ENCODE results near the gene RHOD.

DNA sequence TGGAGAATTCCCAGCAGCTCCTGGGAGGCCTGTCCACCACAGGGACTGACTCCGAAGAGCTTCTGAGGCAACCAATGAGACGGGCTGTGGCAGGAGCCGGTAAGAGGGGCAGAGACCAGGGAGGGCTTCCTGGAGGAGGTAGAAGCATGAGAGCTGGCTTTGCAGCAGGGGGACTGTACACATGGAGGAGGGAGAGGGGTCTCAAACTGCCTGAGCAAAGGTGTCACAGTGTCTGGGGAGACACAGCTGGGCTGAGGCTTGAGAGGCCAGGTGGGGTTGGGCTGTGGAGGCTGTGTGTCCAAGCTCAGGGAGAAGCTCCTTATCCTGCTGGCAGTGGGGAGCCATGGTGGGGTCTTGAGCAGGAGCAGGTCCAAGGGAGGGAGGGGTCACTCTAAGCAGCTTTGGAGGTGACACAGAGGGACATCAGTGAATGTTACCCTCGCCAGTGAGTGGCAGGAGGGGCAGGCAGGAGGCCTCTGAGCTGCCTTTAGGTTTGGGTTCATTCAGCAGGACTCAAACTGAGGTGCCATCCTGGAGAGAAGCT is 4.6 kb upstream of the RHOD start:
- TF ChIP-seq, protein P1, sequence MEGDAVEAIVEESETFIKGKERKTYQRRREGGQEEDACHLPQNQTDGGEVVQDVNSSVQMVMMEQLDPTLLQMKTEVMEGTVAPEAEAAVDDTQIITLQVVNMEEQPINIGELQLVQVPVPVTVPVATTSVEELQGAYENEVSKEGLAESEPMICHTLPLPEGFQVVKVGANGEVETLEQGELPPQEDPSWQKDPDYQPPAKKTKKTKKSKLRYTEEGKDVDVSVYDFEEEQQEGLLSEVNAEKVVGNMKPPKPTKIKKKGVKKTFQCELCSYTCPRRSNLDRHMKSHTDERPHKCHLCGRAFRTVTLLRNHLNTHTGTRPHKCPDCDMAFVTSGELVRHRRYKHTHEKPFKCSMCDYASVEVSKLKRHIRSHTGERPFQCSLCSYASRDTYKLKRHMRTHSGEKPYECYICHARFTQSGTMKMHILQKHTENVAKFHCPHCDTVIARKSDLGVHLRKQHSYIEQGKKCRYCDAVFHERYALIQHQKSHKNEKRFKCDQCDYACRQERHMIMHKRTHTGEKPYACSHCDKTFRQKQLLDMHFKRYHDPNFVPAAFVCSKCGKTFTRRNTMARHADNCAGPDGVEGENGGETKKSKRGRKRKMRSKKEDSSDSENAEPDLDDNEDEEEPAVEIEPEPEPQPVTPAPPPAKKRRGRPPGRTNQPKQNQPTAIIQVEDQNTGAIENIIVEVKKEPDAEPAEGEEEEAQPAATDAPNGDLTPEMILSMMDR (IDR thresholded peaks at IDR 0.05): no peak
- TF ChIP-seq FOXM1 (IDR thresholded peaks at IDR 0.05; ENCODE audit: low read depth) (no peak), RCOR1 (IDR thresholded peaks at IDR 0.05; ENCODE audit: low read length) (no peak), TAF1 (IDR thresholded peaks at IDR 0.05; ENCODE audit: borderline replicate concordance, low read depth, low read length) (no peak), TEAD4 (IDR thresholded peaks at IDR 0.05; ENCODE audit: borderline replicate concordance, insufficient read depth) (no peak), SIN3A (IDR thresholded peaks at IDR 0.05; ENCODE audit: borderline replicate concordance, low read depth, low read length) (no peak), RFX5 (IDR thresholded peaks at IDR 0.05; ENCODE audit: low read length) (no peak), ELF1 (IDR thresholded peaks at IDR 0.05) (no peak), RXRA (IDR thresholded peaks at IDR 0.05; ENCODE audit: borderline replicate concordance, low read depth) (no peak), GATA2 (CRISPR knock-in tag; IDR thresholded peaks at IDR 0.05) (no peak), POLR2AphosphoS5 (IDR thresholded peaks at IDR 0.05; ENCODE audit: low read depth, low read length) (no peak)
- TF ChIP-seq, protein P2, sequence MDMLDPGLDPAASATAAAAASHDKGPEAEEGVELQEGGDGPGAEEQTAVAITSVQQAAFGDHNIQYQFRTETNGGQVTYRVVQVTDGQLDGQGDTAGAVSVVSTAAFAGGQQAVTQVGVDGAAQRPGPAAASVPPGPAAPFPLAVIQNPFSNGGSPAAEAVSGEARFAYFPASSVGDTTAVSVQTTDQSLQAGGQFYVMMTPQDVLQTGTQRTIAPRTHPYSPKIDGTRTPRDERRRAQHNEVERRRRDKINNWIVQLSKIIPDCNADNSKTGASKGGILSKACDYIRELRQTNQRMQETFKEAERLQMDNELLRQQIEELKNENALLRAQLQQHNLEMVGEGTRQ (IDR thresholded peaks at IDR 0.05; ENCODE audit: borderline replicate concordance, low read depth, low read length): no peak
- TF ChIP-seq, protein P3, sequence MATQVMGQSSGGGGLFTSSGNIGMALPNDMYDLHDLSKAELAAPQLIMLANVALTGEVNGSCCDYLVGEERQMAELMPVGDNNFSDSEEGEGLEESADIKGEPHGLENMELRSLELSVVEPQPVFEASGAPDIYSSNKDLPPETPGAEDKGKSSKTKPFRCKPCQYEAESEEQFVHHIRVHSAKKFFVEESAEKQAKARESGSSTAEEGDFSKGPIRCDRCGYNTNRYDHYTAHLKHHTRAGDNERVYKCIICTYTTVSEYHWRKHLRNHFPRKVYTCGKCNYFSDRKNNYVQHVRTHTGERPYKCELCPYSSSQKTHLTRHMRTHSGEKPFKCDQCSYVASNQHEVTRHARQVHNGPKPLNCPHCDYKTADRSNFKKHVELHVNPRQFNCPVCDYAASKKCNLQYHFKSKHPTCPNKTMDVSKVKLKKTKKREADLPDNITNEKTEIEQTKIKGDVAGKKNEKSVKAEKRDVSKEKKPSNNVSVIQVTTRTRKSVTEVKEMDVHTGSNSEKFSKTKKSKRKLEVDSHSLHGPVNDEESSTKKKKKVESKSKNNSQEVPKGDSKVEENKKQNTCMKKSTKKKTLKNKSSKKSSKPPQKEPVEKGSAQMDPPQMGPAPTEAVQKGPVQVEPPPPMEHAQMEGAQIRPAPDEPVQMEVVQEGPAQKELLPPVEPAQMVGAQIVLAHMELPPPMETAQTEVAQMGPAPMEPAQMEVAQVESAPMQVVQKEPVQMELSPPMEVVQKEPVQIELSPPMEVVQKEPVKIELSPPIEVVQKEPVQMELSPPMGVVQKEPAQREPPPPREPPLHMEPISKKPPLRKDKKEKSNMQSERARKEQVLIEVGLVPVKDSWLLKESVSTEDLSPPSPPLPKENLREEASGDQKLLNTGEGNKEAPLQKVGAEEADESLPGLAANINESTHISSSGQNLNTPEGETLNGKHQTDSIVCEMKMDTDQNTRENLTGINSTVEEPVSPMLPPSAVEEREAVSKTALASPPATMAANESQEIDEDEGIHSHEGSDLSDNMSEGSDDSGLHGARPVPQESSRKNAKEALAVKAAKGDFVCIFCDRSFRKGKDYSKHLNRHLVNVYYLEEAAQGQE (IDR thresholded peaks at IDR 0.05; ENCODE audit: low read depth, low read length): no peak
- TF ChIP-seq, protein P4, sequence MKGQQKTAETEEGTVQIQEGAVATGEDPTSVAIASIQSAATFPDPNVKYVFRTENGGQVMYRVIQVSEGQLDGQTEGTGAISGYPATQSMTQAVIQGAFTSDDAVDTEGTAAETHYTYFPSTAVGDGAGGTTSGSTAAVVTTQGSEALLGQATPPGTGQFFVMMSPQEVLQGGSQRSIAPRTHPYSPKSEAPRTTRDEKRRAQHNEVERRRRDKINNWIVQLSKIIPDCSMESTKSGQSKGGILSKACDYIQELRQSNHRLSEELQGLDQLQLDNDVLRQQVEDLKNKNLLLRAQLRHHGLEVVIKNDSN (IDR thresholded peaks at IDR 0.05; ENCODE audit: borderline replicate concordance, low read depth): no peak

Measured in SK-N-SH (cell line).